Activated T-cell treated with anti-CD3 and anti-CD28 coated beads, Interleukin-2, amount 50 U/mL, for 1 hour (primary cell): Measurements from ENCODE around the gene ZNF266.

Experiments
- DNase-seq: peaks from one replicate; pipeline ENCODE4 v3.0.0-alpha.2; 2020

Gene ZNF266

DNA sequence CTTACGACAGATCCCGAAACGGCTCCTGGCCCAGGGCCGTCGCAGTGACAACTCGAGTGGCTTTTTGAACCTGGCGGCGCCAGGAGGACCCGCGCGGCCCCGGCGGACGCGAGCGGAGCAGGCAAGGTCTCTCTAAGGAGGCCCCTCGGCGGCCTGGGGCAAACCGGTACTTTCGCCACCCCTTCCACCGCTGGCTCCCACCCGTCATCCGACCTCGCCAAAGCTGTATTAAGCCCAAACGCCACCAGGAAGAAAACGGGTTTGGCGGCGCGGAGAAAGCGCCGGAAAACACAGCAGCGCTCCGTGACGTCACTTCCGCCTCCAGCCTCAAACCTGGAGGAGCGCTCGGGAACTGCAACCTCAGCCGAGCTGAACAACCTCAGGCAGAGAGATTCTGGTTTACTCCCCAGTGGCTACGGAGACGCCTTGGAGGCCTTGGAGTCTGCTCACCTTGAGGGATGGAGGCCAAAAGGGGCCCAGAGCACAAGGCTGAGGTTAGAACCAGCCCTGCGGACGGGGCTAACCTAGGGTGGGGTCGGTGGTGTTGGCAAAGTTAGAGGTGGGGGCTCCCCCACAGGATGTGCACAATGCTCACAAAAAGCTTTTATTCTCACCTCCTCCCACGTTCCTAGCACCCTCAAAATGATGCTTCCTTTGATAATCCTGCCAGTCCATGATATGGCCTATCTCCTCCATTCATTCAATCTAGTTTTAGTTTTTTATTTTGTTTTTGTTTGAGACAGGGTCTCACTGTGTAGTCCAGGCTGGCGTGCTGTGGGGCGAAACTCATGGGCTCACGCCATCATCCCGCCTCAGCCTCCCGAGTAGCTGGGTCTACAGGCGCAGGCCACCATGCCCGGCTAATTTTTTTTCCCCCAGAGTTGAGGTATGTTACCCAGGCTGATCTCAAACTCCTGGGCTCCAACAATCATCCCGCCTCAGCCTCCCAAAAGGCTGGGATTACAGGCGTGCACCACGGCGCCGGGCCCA, at the start of gene ZNF266:
TSS of gene ZNF266 (minus strand) at position 295 of the 990 bp plus-strand sequence. CDS start 15,484 bp downstream, outside the sequence.
- peak; percentile 92 for DNase-seq

DNA sequence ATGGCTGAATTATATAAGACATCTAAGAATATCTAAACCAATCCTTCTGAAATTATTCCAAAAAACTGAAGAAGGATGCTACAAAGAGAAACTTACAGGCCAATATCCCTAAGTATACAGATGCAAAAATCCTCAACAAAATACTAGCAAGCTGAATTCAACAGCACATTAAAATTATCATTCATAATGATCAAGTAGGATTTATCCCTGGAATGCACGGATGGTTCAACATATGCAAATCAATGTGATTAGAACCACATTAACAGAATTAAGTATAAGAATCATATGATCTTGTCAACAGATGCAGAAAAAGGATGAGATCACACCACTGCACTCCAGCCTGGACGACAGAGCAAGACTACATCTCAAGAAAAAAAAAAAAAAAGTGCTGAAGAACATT, 49.8 kb upstream of the ZNF266 start:
- DNase-seq = no peak

DNA sequence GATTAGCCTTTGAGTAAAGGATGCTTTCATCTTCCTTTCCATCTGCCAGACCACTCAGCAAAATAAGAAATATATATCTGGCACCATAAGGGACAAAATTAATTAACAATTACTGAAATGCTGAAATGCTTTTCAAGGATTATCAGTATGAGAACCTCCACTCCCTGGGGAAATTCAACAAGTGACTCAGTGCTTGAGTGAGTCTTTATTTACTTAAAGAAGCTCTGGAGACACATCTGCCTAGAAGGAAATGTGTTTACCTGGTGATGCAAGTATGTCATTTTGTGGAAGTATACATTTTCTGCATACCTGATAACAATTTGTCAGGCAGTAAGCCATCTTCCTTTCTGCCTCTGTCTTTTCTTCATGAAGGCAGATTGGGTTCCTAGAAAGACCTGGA, 39.6 kb upstream of the ZNF266 start:
- no peak for DNase-seq

DNA sequence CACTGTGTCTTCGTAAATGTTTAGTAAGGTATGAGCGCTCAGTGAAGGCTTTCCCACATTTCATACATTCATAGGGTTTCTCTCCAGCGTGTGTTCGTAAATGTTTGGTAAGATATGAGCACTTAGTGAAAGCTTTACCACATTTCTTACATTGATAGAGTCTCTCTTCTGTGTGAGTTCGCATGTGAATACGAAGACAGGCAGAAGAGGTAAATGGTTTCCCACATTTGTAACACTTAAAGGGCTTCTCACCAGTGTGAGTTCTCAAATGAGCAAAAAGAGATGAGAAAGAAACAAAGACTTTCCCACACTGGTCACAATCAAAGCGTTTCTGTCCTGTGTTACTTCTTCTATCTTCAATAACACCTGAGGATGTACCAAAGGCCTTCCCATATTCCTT, 31.8 kb upstream of the ZNF266 start:
- no peak for DNase-seq

DNA sequence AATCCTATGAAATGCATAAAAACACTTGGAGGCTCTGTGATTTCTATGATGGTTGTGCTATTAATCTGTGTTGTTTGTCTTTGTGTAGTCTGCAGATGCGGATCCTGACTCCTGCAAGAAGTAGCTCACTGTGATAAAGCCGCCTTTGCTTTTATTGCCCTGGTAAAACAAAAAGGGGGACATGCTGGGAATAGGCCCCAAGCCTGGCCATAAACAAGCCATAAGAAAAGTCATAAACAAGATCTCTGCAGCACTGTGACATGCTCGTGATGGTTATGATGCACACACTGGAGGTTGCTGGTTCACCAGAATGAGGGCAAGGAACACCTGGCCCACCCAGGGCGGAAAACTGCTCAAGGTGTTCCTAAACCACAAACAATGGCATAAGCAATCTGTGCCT, 26.6 kb upstream of the ZNF266 start:
- no peak for DNase-seq

DNA sequence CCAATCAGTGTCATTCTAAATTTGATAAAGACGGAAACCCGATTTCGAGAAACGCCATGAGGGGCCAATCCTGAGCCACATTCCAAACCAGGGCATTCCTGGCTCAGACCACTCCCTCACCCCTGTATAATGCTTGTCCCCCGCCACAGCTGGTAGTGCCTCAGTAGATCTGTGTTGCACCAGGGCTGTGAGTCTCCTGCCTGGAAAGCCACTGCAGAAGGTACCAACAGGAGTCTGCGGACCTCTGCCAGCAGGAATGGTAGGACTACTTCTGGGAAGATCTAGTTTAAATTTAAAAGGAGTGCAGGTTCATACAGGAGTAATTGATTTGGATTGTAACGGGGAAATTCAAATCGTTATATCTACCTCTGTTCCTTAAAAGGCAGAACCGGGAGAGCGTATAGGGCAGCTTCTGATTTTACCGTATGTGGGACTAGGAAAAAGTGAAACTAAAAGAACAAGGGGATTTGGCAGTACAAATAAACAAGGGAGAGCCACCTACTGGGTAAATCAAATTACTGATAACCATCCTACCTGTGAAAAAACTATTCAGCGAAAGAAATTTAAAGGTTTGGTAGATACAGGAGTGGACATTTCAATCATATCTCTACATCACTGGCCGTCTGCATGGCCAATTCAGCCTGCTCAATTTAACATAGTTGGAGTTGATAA, 20.8 kb upstream of the ZNF266 start:
- DNase-seq = no peak

DNA sequence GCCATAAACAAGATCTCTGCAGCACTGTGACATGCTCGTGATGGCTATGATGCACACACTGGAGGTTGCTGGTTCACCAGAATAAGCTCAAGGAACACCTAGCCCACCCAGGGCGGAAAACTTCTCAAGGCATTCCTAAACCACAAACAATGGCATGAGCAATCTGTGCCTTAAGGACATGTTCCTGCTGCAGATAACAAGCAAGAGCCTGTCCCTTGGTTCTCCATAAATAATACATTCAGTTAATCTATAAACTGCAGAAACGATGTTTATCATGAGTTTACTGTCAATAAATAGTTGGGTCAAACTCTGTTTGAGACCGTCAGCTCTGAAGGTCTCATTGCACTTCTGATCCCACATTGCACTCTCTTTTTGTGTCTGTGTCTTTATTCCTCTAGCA, 18.6 kb upstream of the ZNF266 start:
- no peak for DNase-seq

DNA sequence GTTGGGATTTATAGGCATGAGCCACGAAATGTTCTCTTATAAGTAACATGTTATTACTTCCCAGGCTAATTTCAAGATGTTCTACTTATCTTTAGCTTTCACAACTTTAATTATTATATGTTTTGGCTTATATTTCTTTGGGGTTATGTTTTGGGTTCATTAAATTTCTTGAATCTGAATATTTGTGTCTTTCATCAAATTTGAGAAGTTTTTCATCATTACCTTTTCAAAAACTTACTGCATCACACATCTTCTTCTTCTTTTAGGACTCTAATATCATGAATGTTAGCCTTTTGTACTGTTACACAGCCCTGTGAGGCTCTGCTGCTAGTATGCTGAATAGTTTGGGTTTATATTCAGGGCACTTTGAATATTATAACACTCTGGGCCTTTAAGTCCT, 9.7 kb upstream of the ZNF266 start:
- DNase-seq = no peak

DNA sequence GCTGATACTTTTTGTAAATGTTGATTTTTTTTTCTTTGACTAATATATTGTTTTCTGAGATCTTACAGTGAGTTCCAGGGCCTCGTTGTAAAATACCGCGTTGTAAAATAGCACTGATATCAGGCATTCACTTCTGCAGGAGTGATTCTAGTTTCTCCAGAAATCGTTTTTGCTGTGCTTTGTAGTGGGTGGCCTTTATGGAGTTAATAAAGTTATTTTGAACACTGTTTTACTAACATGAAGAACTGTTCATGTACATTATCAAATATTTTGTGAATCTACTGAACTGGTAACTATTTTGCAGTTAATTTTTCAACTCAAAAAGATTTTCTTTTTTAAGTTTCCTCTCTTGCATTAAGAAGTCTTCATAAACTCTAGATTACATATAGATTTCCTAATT, 985 bp upstream of the ZNF266 start:
- DNase-seq = no peak

DNA sequence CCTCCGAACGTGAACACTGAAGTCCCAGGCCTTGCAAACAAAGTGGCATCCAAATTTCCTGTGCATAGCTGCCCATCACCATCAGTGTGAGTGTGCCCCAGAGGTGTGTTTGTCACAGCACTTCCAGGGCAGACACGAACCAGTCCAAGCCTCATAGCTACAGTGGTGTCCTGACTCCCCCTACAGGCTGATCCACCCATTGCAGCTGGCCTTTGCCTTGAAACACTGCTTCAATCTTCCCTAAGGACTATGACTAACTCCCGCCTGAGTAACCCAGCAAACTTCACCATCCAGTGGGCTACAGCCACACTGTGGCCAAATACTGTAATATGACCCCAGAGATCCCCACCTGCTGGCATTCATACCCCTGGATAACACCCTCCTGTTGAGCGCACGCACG, 3.9 kb downstream of the ZNF266 start:
- peak; percentile 20 for DNase-seq

DNA sequence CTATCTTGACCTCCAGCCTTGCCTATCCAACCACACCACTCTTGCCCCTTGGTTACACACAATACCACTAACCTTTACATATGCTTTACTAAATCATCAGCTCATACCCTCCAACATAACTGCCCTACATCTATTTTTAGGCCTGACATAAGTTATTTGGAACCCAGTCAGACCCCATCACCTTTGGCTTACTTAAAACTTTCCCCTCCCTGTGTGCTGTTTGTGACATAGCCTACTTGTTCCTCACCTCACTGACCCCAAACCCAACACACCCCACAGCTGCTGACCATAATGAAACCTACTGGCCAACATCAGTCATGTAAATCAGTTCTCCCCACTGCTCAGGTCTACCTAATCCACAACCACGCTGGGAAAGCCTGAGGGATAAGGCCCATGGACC, 4.9 kb downstream of the ZNF266 start:
- DNase-seq = no peak

DNA sequence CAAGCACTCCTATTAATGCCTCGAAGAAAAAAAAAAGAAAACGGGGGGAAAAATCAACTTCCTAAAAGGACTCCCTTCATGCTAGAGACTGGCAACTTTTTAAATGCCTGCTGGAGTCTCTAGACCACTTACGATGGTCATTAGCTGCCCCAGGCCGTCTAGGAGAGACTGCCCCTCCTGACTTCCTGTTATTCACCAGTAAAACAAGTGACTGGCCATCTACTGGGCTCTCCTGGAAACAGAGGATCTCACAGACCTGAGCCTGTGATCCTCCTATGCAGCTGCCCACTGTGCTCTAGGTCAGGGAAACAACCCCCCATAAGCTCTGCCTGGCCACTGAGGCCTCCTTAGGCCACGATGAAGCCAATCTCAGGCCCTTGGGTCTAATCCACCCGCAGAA, 7.4 kb downstream of the ZNF266 start:
- DNase-seq = no peak

DNA sequence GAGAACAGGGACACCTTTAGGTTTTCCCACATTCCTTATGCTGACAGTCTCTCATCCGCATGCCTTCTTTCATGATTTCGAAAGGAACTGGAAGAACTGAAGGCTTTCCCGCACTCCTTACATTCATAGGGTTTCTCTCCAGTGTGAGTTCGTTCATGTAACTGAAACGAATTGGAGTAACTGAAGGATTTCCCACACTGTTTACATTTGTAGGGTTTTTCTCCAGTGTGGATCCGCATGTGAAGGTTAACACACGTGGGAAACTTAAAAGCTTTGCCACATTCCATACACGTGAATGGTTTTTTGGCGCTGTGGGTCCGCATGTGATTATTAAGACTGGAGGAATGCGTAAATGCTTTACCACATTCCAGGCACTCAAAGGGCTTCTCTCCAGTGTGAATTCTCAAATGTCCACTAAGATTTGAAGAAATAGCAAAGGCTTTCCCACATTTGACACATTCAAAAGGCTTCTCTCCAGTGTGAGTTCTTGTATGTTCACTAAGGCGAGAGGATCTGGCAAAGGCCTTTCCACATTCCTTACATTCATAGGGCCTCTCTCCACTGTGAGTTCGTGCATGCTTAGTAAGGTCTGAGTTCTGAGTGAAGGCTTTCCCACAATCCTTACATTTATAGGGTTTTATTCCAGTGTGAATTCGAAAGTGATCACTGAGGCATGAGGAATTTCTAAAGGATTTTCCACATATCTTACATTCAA, 22.0 kb downstream of the ZNF266 start:
- DNase-seq = no peak

DNA sequence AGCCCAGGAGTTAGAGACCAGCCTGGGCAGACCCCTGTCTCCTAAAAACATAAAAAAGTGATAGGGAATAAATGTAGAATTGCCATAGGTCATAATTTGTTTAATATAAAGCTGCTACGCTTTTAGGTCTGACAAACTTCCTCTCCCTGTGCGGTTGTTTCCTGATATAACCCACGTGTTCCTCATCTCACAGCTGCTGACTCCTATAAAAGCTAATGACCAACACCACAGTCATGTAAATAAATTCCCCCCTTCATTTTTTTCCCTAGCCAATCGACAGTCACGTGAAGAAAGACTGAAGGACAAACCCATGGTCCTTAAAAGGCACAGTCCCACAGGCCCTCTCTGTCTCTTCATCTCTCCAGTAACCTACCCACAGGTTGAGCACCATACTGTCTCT, 27.5 kb downstream of the ZNF266 start:
- DNase-seq = no peak

DNA sequence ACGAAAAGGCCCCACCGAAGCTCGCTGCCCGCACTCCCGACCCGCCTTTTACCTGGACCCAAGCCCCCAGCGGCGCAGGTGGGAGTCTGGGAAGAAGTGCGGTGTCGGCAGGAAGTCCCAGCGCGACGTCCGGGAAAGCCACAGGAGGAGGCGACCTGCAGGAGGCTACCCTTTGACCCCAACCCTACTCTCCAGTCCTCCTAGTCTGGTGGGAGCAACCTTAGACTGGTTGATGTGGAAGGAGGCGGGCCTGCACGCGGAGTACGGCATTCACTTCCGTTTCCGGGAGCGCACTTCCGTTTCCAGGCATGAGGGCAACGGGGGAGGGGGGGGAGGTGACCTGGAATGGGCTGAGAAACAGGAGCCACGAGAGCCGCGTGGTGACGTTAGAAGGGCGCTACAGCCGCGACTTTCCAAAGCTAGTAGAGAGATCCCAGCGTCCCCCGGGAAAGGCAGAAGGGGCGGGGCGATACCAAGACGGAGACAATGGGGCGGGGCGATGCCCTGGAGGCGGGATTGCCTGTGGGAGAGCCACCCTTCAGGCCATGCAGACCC, 28.5 kb downstream of the ZNF266 start:
- peak; percentile 25 for DNase-seq

DNA sequence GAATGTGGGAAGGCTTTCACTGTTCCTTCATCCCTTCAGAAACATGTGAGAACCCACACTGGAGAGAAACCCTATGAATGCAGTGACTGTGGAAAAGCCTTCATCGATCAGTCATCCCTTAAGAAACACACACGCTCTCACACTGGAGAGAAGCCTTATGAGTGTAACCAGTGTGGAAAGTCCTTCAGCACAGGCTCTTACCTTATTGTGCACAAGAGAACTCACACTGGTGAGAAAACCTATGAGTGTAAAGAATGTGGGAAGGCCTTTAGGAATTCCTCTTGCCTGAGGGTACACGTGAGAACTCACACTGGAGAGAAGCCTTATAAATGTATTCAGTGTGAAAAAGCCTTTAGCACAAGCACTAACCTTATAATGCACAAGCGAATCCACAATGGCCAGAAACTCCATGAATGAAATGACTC, 54.0 kb downstream of the ZNF266 start:
- DNase-seq = no peak

DNA sequence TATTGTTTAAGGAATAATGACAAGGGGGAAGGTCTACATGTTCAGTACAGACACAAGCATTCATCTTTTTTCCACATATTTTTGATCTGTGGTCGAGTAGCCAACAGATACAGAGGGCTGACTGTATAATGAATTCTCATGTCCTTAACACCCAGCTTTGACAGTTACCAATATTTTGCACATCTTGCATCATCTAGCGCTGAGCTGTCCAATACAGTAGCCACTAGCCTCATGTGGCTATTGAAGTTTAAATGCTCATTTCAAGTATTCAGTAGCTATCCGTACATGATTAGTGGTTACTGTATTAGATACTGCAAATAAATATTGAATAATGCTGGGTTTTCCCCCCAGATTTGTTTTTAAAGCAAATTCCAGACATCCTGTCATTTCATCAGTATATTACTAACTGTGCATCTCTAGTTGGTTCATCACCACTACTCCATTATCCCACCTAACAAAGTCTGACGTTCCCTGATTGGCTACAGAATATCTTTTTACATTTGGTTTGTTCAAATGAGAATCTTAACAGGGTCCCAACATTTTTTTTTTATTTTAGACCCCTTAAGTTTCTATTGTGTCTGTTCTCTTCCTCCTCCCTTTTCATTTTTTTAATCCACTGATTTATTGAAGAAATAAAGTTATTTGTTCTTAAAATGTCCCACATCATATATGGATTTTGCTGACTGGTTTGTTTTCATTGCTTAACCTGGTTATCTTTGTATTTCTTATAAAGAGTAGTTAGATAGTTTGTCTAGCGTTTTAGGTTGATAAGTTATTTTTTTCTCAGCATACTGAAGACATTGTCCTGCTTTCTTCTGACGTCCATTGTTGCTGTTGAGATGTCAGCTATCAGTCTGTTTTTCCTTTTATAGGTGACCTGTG, 64.4 kb downstream of the ZNF266 start:
- no peak for DNase-seq

DNA sequence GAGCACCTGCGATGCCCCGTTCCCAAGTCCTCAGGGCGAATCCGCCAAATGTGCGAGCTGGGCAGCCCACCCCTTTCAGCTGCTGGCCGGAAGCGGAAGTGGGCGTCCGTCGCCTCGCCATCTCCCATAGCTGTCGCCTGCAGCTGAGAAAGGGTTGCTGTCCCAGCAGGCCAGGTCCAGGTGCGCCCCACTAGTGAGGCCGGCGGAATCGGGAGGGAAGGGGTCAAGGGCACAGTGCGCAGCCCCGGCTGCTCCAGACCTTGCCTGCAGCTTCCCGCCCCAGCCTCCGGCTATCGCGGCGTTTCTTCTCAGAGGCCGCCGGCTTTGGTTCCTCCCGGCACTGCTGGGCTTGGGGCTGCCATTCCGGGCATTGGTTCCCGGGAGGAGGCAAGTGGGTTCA, 72.5 kb downstream of the ZNF266 start, which contains the start of gene ZNF177:
TSS of gene ZNF177 (plus strand) at position 109 of the 400 bp plus-strand sequence. CDS start 15,299 bp downstream, outside the sequence.
- no peak for DNase-seq
